GM12878 (cell line): ENCODE data around the gene RPL9.

Experiments used
- CTCF ChIP-seq, 3 experiments: IDR thresholded peaks in 2 of 3; conservative IDR thresholded peaks in 1 of 3; 2 replicates each; pipeline ENCODE4 v1.5.1; 2011; ENCODE audit warnings: low read depth in 3 of 3, low read length in 3 of 3, mild to moderate bottlenecking in 3 of 3, control low read depth in 2 of 3, moderate library complexity in 2 of 3, inconsistent platforms in 1 of 3, mixed read lengths in 1 of 3; ENCODE audit not compliant: control insufficient read depth in 2 of 3, insufficient read depth in 1 of 3; ENCODE audit errors: extremely low read depth in 1 of 3
- HCFC1 ChIP-seq: fragments of 150-350 bp; IDR thresholded peaks from 2 replicates; pipeline ENCODE4 v1.6.1; 2014; ENCODE audit warnings: low read length
- NRF1 ChIP-seq: conservative IDR thresholded peaks from 2 replicates; pipeline ENCODE4 v1.6.1; 2011; ENCODE audit warnings: mild to moderate bottlenecking, low read depth, low read length, improper control_type of control experiment

- TF ChIP-seq CTCF (IDR thresholded peaks at IDR 0.05 in 2 of 3, conservative IDR thresholded peaks at IDR 0.05 in 1 of 3; ENCODE audit: control insufficient read depth in 2 of 3, extremely low read depth in 1 of 3, insufficient read depth in 1 of 3, low read depth in 3 of 3, low read length in 3 of 3) (no peak), HCFC1 (no peak), NRF1 (no peak)
Observed at GRCh38 chr4:39456946-39457763, 1.6 kb downstream of the RPL9 start.
